HUES6 (cell line): ENCODE results near the gene UBAC2.

Source experiments
- H3K27ac ChIP-seq: 2 replicates; pipeline ENCODE4 v1.7.0; 2013; ENCODE audit warnings: low read depth, mild to moderate bottlenecking, low read length, inconsistent platforms
- H3K27me3 ChIP-seq: 2 replicates; pipeline ENCODE4 v1.6.1; 2013; ENCODE audit warnings: low read length; ENCODE audit not compliant: control insufficient read depth, insufficient read depth
- H3K36me3 ChIP-seq: 2 replicates; pipeline ENCODE4 v1.6.1; 2013; ENCODE audit warnings: low read length; ENCODE audit not compliant: control insufficient read depth, insufficient read depth
- H3K4me1 ChIP-seq: 2 replicates; pipeline ENCODE4 v1.6.1; 2013; ENCODE audit warnings: low read length; ENCODE audit not compliant: control insufficient read depth, insufficient read depth
- H3K4me3 ChIP-seq: 2 replicates; pipeline ENCODE4 v1.5.1; 2013; ENCODE audit warnings: low read depth, low read length
- H3K9ac ChIP-seq: one replicate; pipeline ENCODE4 v1.6.1; 2013; ENCODE audit warnings: mild to moderate bottlenecking, low read length
- H3K9me3 ChIP-seq: 2 replicates; pipeline ENCODE4 v1.6.1; 2013; ENCODE audit warnings: low read depth, low read length; ENCODE audit not compliant: control insufficient read depth, insufficient read depth

UBAC2 gene

GRCh38 chr13:99162567-99163361 lies 37.9 kb upstream of the UBAC2 start:
- Histone ChIP-seq H3K27me3 (no peaks in the 10 kb centered on the region), H3K4me1 (no peaks in the 10 kb centered on the region), H3K27ac (no peak overlapping the region), H3K9me3 (no peaks in the 10 kb centered on the region), H3K36me3 (no peaks in the 10 kb centered on the region), H3K9ac (no peak overlapping the region), H3K4me3 (no peak overlapping the region)

GRCh38 chr13:99164226-99164625 lies 36.4 kb upstream of the UBAC2 start:
- Histone ChIP-seq H3K27ac (no peak overlapping the region), H3K9me3 (no peaks in the 10 kb centered on the region), H3K4me1 (no peaks in the 10 kb centered on the region), H3K27me3 (no peaks in the 10 kb centered on the region), H3K36me3 (no peaks in the 10 kb centered on the region), H3K4me3 (no peak overlapping the region), H3K9ac (no peak overlapping the region)

DNA sequence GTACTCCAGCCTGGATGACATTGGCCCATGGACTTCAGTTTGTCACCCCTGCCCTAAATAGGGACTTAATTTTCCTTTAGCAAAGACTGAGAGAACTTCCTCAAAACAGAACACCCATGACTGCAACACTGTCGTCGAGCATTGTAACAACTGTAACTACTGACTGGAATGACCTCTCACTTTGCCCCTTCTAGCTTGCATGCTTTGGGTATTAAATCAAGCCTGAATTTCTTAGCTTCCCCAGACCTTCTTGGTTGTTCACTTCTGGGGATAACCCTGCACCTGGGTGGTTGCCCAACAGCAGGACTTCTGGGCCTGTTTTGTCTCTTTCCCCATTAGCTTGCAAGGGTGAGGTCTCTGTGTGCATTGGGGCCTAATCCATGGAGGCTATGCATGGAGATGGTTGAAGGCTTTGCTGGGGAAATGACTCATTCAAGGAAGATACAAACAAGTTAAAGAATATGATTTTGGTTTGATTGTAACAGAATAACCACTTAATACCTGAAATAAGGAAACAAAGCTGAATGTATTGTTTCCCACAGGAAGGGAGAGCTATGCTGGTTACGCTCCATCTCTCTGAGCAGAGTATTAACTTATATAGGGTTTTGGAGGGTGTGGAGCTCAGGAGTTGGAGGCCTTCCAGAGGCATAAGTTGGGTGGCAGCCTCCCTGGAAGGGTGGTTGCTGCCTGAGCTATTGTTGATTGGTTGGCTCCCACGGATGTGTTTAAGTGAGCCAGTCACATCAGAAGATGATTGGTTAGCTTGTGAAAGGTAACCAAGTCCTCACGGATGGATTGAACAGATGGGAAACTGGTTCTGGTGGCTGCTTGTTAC lies 34.7 kb upstream of the UBAC2 start:
- H3K9ac ChIP-seq = no peak overlapping the region
- no peaks in the 10 kb centered on the region for H3K9me3 ChIP-seq
- H3K27me3 ChIP-seq = no peaks in the 10 kb centered on the region
- H3K4me3 ChIP-seq = no peak overlapping the region
- no peak overlapping the region for H3K27ac ChIP-seq
- H3K4me1 ChIP-seq = no peaks in the 10 kb centered on the region
- no peaks in the 10 kb centered on the region for H3K36me3 ChIP-seq

DNA sequence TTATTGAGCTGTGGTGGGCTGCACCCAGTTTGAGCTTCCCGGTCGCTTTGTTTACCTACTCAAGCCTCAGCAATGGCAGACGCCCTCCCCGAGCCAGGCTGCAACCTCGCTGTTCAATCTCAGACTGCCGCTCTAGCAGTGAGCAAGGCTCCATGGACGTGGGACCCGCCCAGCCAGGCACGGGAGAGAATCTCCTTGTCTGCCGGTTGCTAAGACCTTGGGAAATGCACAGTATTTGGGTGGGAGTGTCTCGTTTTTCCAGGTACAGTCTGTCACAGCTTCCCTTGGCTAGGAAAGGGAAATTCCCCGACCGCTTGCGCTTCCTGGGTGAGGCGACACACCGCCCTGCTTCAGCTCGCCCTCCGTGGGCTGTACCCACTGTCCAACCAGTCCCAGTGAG lies 27.7 kb upstream of the UBAC2 start:
- Histone ChIP-seq H3K36me3 (no peaks in the 10 kb centered on the region), H3K27ac (no peak overlapping the region), H3K27me3 (no peaks in the 10 kb centered on the region), H3K9me3 (no peaks in the 10 kb centered on the region), H3K9ac (no peak overlapping the region), H3K4me3 (no peak overlapping the region), H3K4me1 (no peaks in the 10 kb centered on the region)

DNA sequence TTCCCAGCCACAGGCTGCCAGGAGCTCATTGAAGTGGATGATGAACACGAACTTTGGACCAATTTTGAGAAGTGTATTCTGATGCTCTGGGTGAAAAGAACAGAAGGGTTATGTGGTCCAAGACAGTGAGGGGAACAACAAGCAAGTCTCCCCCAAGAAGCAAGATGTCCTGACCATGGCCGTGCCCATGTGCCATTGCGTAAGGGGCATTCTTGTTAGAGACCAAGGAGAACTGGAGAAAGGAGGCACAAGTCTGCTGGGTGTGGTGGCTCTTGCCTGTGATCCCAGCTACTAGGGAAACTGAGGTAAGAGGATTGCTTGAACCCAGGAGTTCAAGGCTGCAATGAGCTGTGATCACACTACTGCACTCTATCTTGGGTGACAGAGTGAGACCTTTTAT lies 27.0 kb upstream of the UBAC2 start:
- no peaks in the 10 kb centered on the region for H3K9me3 ChIP-seq
- no peaks in the 10 kb centered on the region for H3K36me3 ChIP-seq
- H3K4me3 ChIP-seq = no peak overlapping the region
- no peaks in the 10 kb centered on the region for H3K4me1 ChIP-seq
- no peaks in the 10 kb centered on the region for H3K27me3 ChIP-seq
- no peak overlapping the region for H3K9ac ChIP-seq
- H3K27ac ChIP-seq = no peak overlapping the region

DNA sequence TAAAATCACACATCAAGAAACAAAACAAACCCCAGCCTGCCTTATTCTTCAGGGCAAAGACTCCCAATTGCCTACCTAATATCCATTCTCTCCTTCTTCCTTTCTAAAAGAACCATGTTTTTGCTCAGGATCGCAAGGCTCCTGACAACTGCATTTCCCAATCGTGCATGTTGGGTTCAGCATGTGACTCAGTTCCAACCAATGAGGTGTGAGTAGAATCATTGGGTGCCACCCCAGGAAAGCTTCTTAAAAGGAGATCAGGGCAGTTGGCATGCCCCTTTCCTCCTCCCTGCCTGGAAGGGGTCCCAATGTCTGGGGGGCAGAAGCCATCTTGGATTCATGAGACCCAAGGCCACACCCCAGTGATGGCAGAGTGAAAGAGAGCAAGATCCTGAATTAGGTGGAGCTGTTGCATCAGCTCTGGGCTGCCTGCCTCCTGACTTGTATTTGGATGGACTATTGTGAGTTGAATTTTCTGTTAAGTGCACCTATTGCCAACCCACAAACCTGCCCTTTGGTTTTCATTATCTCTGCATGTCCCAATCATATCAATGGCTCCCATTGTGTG lies 26.0 kb upstream of the UBAC2 start:
- no peaks in the 10 kb centered on the region for H3K4me1 ChIP-seq
- H3K36me3 ChIP-seq = no peaks in the 10 kb centered on the region
- H3K27ac ChIP-seq = no peak overlapping the region
- no peaks in the 10 kb centered on the region for H3K9me3 ChIP-seq
- no peak overlapping the region for H3K4me3 ChIP-seq
- no peaks in the 10 kb centered on the region for H3K27me3 ChIP-seq
- no peak overlapping the region for H3K9ac ChIP-seq

- Histone ChIP-seq H3K27me3 (no peaks in the 10 kb centered on the region), H3K4me3 (no peak overlapping the region), H3K4me1 (no peaks in the 10 kb centered on the region), H3K9me3 (no peaks in the 10 kb centered on the region; the same call in 1 of the 2 replicates), H3K36me3 (no peaks in the 10 kb centered on the region), H3K27ac (no peak overlapping the region), H3K9ac (no peak overlapping the region)
Observed at GRCh38 chr13:99176309-99177276, 24.1 kb upstream of the UBAC2 start.

DNA sequence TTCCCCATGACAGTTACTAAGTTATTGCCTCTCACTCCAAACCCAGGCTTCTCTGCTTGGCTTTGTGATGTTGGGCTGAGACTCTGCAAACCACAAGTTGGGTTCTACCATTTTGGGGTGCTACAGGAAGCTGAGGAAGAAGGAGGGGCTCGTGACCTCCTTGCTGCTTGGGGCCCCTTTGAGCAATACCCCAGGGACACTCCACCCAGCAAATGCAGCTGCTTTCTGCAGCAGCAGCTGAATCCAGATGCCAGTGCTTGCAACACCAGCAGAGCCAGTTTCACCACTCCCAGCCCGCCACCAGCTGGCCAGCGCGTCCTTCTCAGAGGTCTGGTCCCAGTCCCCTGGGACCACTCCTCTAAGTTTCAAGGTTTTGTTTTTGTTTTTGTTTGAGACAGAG lies 22.0 kb upstream of the UBAC2 start:
- H3K36me3 ChIP-seq = no peaks in the 10 kb centered on the region
- peaks cover 8% of the 10 kb centered on the region for H3K9me3 ChIP-seq
- no peak overlapping the region for H3K9ac ChIP-seq
- no peak overlapping the region for H3K4me3 ChIP-seq
- no peaks in the 10 kb centered on the region for H3K27me3 ChIP-seq
- H3K27ac ChIP-seq = no peak overlapping the region
- H3K4me1 ChIP-seq = no peaks in the 10 kb centered on the region

- Histone ChIP-seq H3K4me3 (no peak overlapping the region), H3K27me3 (no peaks in the 10 kb centered on the region), H3K36me3 (no peaks in the 10 kb centered on the region), H3K9ac (no peak overlapping the region), H3K27ac (no peak overlapping the region), H3K4me1 (no peaks in the 10 kb centered on the region), H3K9me3 (peaks cover 8% of the 10 kb centered on the region)
Observed at GRCh38 chr13:99179460-99179859, 21.2 kb upstream of the UBAC2 start.

GRCh38 chr13:99182439-99182838 lies 18.2 kb upstream of the UBAC2 start:
- H3K9ac ChIP-seq = no peak overlapping the region
- H3K36me3 ChIP-seq = no peaks in the 10 kb centered on the region
- H3K27ac ChIP-seq = no peak overlapping the region
- peaks cover 8% of the 10 kb centered on the region for H3K9me3 ChIP-seq
- no peaks in the 10 kb centered on the region; the same call in 1 of the 2 replicates for H3K27me3 ChIP-seq
- peaks cover 7% of the 10 kb centered on the region; the same call in 1 of the 2 replicates for H3K4me1 ChIP-seq
- H3K4me3 ChIP-seq = no peak overlapping the region
